Gastrocnemius medialis (tissue), 4 donors: ENCODE results near the gene MED13L.

Source experiments
- CTCF ChIP-seq, 5 experiments: fragments of 450-650 bp in 3 of 5; fragments of 200-600 bp in 2 of 5; sonication (generic) in 2 of 5; IDR thresholded peaks in 4 of 5; conservative IDR thresholded peaks in 1 of 5; 1 replicate in 4 of 5; 2 replicates in 1 of 5; pipeline ENCODE4 v1.5.1; 2016 to 2019; ENCODE audit warnings: antibody characterized with exemption in 5 of 5, mild to moderate bottlenecking in 3 of 5, moderate library complexity in 3 of 5
- POLR2A ChIP-seq, 2 donors: fragments of 450-650 bp; IDR thresholded peaks; one replicate each; pipeline ENCODE4 v1.6.1; 2017; ENCODE audit warnings: antibody characterized with exemption in 2 of 2, mild to moderate bottlenecking in 2 of 2, moderate library complexity in 2 of 2

GRCh38 chr12:116245189-116245588 is 32.3 kb downstream of the MED13L start:
- no peak for TF ChIP-seq POLR2A (IDR thresholded peaks at IDR 0.05)
- no peak for TF ChIP-seq CTCF (IDR thresholded peaks at IDR 0.05 in 4 of 5, conservative IDR thresholded peaks at IDR 0.05 in 1 of 5)
